ENCODE results near the gene NFKB1.

The NFKB1 gene

GRCh38 chr4:102624505-102624904 is 123.3 kb downstream of the NFKB1 start:
- no peaks in the 10 kb centered on the region for H3K27me3 ChIP-seq (ENCODE audit: insufficient read depth, low read length)
- no peak overlapping the region for H4K12ac ChIP-seq (ENCODE audit: low read depth, low read length)
- no peak overlapping the region for H3K18ac ChIP-seq (ENCODE audit: low read length)
- no peak overlapping the region for H3K9ac ChIP-seq (ENCODE audit: low read length)
- no peaks in the 10 kb centered on the region for H3K79me2 ChIP-seq (ENCODE audit: control insufficient read depth, insufficient read depth, low read length, poor library complexity)
- H2BK5ac ChIP-seq (ENCODE audit: low read depth, low read length, poor library complexity): no peak overlapping the region
- H3K36me3 ChIP-seq (ENCODE audit: control insufficient read depth in 1 of 2, insufficient read depth in 2 of 2, low read length in 2 of 2): no peaks in the 10 kb centered on the region
- H3K4me2 ChIP-seq (ENCODE audit: low read length): no peak overlapping the region
- peaks cover 9 to 22% of the 10 kb centered on the region in 2 experiments for H3K4me1 ChIP-seq (ENCODE audit: control insufficient read depth in 1 of 2, insufficient read depth in 2 of 2, low read length in 2 of 2)
- H3K14ac ChIP-seq (ENCODE audit: low read length): no peak overlapping the region
- H2AFZ ChIP-seq (ENCODE audit: insufficient read depth, low read length, poor library complexity): no peak overlapping the region
- no peak for DNase-seq
- no peak overlapping the region for H4K8ac ChIP-seq (ENCODE audit: low read depth, low read length)
- H2AK5ac ChIP-seq (ENCODE audit: low read length): no peak overlapping the region
- H3K4me3 ChIP-seq (ENCODE audit: low read depth, low read length): no peak overlapping the region
- H3K9me3 ChIP-seq (ENCODE audit: insufficient read depth, low read depth, low read length): no peaks in the 10 kb centered on the region
- H3K23ac ChIP-seq (ENCODE audit: low read length): no peak overlapping the region
- H3K79me1 ChIP-seq (ENCODE audit: low read length): peaks cover 17% of the 10 kb centered on the region
- no peak overlapping the region for H2BK120ac ChIP-seq (ENCODE audit: insufficient read depth, low read length, poor library complexity)
- no CpG with 5 or more reads among the region's 4 CpGs for WGBS (ENCODE audit: extremely low coverage, insufficient coverage, insufficient read length)
- no peak overlapping the region for H3K4ac ChIP-seq (ENCODE audit: low read depth, low read length)
- H2BK12ac ChIP-seq (ENCODE audit: low read length): no peak overlapping the region
- no peak overlapping the region for H4K91ac ChIP-seq (ENCODE audit: low read depth, low read length)
- H3K27ac ChIP-seq (ENCODE audit: low read depth, low read length): no peak overlapping the region

- Histone ChIP-seq H3K79me1 (ENCODE audit: low read length) (peaks cover 13% of the 10 kb centered on the region), H2AK5ac (ENCODE audit: low read length) (no peak overlapping the region), H2BK5ac (ENCODE audit: low read depth, low read length, poor library complexity) (no peak overlapping the region), H3K9me3 (ENCODE audit: insufficient read depth, low read depth, low read length) (no peaks in the 10 kb centered on the region), H4K8ac (ENCODE audit: low read depth, low read length) (peak overlapping the region; percentile 32), H3K4me2 (ENCODE audit: low read length) (no peak overlapping the region), H3K79me2 (ENCODE audit: control insufficient read depth, insufficient read depth, low read length, poor library complexity) (no peaks in the 10 kb centered on the region), H3K36me3 (ENCODE audit: control insufficient read depth in 1 of 2, insufficient read depth in 2 of 2, low read length in 2 of 2) (peaks cover under 1 to 3% of the 10 kb centered on the region in 2 experiments), H3K27ac (ENCODE audit: low read depth, low read length) (no peak overlapping the region), H3K4me1 (ENCODE audit: control insufficient read depth in 1 of 2, insufficient read depth in 2 of 2, low read length in 2 of 2) (peaks cover 4 to 19% of the 10 kb centered on the region in 2 experiments), H4K91ac (ENCODE audit: low read depth, low read length) (peak overlapping the region; percentile 39), H2BK120ac (ENCODE audit: insufficient read depth, low read length, poor library complexity) (no peak overlapping the region), H3K4me3 (ENCODE audit: low read depth, low read length) (no peak overlapping the region), H3K14ac (ENCODE audit: low read length) (no peak overlapping the region), H3K18ac (ENCODE audit: low read length) (no peak overlapping the region), H3K4ac (ENCODE audit: low read depth, low read length) (peak overlapping the region; percentile 58), H2BK12ac (ENCODE audit: low read length) (peak overlapping the region; percentile 42), H2AFZ (ENCODE audit: insufficient read depth, low read length, poor library complexity) (no peak overlapping the region), H3K27me3 (ENCODE audit: insufficient read depth, low read length) (no peaks in the 10 kb centered on the region), H4K12ac (ENCODE audit: low read depth, low read length) (no peak overlapping the region), H3K23ac (ENCODE audit: low read length) (no peak overlapping the region), H3K9ac (ENCODE audit: low read length) (no peak overlapping the region)
- 88% methylated on average over 1 of the region's 3 CpGs for WGBS (ENCODE audit: extremely low coverage, insufficient coverage, insufficient read length)
- peak in 1 of 2 donors; percentile 38 for DNase-seq
Measured at GRCh38 chr4:102625232-102625930, 124.2 kb downstream of the NFKB1 start.

GRCh38 chr4:102627831-102628523 is 126.8 kb downstream of the NFKB1 start:
- no peaks in the 10 kb centered on the region for H3K9me3 ChIP-seq (ENCODE audit: insufficient read depth, low read depth, low read length)
- H4K12ac ChIP-seq (ENCODE audit: low read depth, low read length): no peak overlapping the region
- no peak overlapping the region for H3K4me3 ChIP-seq (ENCODE audit: low read depth, low read length)
- no peak overlapping the region for H3K9ac ChIP-seq (ENCODE audit: low read length)
- H3K36me3 ChIP-seq (ENCODE audit: control insufficient read depth in 1 of 2, insufficient read depth in 2 of 2, low read length in 2 of 2): peaks cover 7 to 14% of the 10 kb centered on the region in 2 experiments
- H2AK5ac ChIP-seq (ENCODE audit: low read length): no peak overlapping the region
- no peak overlapping the region for H4K8ac ChIP-seq (ENCODE audit: low read depth, low read length)
- H3K79me2 ChIP-seq (ENCODE audit: control insufficient read depth, insufficient read depth, low read length, poor library complexity): no peaks in the 10 kb centered on the region
- no peak overlapping the region for H3K4ac ChIP-seq (ENCODE audit: low read depth, low read length)
- no peak overlapping the region for H2BK12ac ChIP-seq (ENCODE audit: low read length)
- no peak overlapping the region for H2AFZ ChIP-seq (ENCODE audit: insufficient read depth, low read length, poor library complexity)
- no peaks in the 10 kb centered on the region for H3K27me3 ChIP-seq (ENCODE audit: insufficient read depth, low read length)
- H2BK5ac ChIP-seq (ENCODE audit: low read depth, low read length, poor library complexity): no peak overlapping the region
- no peak overlapping the region for H3K14ac ChIP-seq (ENCODE audit: low read length)
- H4K91ac ChIP-seq (ENCODE audit: low read depth, low read length): no peak overlapping the region
- DNase-seq: no peak
- H3K27ac ChIP-seq (ENCODE audit: low read depth, low read length): no peak overlapping the region
- H3K4me1 ChIP-seq (ENCODE audit: control insufficient read depth in 1 of 2, insufficient read depth in 2 of 2, low read length in 2 of 2): peaks cover 0 to 11% of the 10 kb centered on the region in 2 experiments
- no peak overlapping the region for H3K4me2 ChIP-seq (ENCODE audit: low read length)
- H3K18ac ChIP-seq (ENCODE audit: low read length): no peak overlapping the region
- WGBS (ENCODE audit: extremely low coverage, insufficient coverage, insufficient read length): no CpG with 5 or more reads among the region's 3 CpGs
- H3K23ac ChIP-seq (ENCODE audit: low read length): no peak overlapping the region
- H2BK120ac ChIP-seq (ENCODE audit: insufficient read depth, low read length, poor library complexity): no peak overlapping the region
- peaks cover 3% of the 10 kb centered on the region for H3K79me1 ChIP-seq (ENCODE audit: low read length)

- no peak overlapping the region for H4K12ac ChIP-seq (ENCODE audit: low read depth, low read length)
- H2BK12ac ChIP-seq (ENCODE audit: low read length): no peak overlapping the region
- no peak overlapping the region for H3K14ac ChIP-seq (ENCODE audit: low read length)
- no peaks in the 10 kb centered on the region for H3K27me3 ChIP-seq (ENCODE audit: insufficient read depth, low read length)
- H3K4me1 ChIP-seq (ENCODE audit: control insufficient read depth in 1 of 2, insufficient read depth in 2 of 2, low read length in 2 of 2): peaks cover 0 to 6% of the 10 kb centered on the region in 2 experiments
- no peak overlapping the region for H3K4ac ChIP-seq (ENCODE audit: low read depth, low read length)
- no peak overlapping the region for H3K9ac ChIP-seq (ENCODE audit: low read length)
- no peaks in the 10 kb centered on the region for H3K9me3 ChIP-seq (ENCODE audit: insufficient read depth, low read depth, low read length)
- no peak overlapping the region for H3K27ac ChIP-seq (ENCODE audit: low read depth, low read length)
- H3K18ac ChIP-seq (ENCODE audit: low read length): no peak overlapping the region
- no peak overlapping the region for H3K4me2 ChIP-seq (ENCODE audit: low read length)
- H3K79me1 ChIP-seq (ENCODE audit: low read length): peaks cover 3% of the 10 kb centered on the region
- H3K23ac ChIP-seq (ENCODE audit: low read length): no peak overlapping the region
- no peak overlapping the region for H2BK5ac ChIP-seq (ENCODE audit: low read depth, low read length, poor library complexity)
- no peak overlapping the region for H2BK120ac ChIP-seq (ENCODE audit: insufficient read depth, low read length, poor library complexity)
- H2AFZ ChIP-seq (ENCODE audit: insufficient read depth, low read length, poor library complexity): no peak overlapping the region
- no peak overlapping the region for H4K91ac ChIP-seq (ENCODE audit: low read depth, low read length)
- H3K79me2 ChIP-seq (ENCODE audit: control insufficient read depth, insufficient read depth, low read length, poor library complexity): no peaks in the 10 kb centered on the region
- no peak overlapping the region for H3K4me3 ChIP-seq (ENCODE audit: low read depth, low read length)
- no peak overlapping the region for H2AK5ac ChIP-seq (ENCODE audit: low read length)
- DNase-seq: no peak
- WGBS (ENCODE audit: extremely low coverage, insufficient coverage, insufficient read length): no CpG with 5 or more reads among the region's 13 CpGs
- peaks cover 15 to 23% of the 10 kb centered on the region in 2 experiments for H3K36me3 ChIP-seq (ENCODE audit: control insufficient read depth in 1 of 2, insufficient read depth in 2 of 2, low read length in 2 of 2)
- H4K8ac ChIP-seq (ENCODE audit: low read depth, low read length): no peak overlapping the region
Measured at GRCh38 chr4:102629673-102630072, 128.5 kb downstream of the NFKB1 start.
